DLD1 (cell line): ENCODE results near the gene PRR30.
"Not testable (repeated sequence)": the region's sequence is repeated elsewhere in the genome, so short reads cannot be mapped to it uniquely, and the experiment has no call there.

Experiments
- in situ Hi-C: cut with HindIII; loops from 2 replicates; pipeline ENCODE4 v1.10.0; 2017; ENCODE audit warnings: low sequenced_read_pairs

PRR30 gene

GRCh38 chr2:27130396-27130795 lies 8.8 kb downstream of the PRR30 start:
- in situ Hi-C loops: no loop called here

- in situ Hi-C loops: no loop called here
These were observed 10.3 kb downstream of the PRR30 start for GRCh38 chr2:27128668-27129571.

GRCh38 chr2:27127883-27128667 lies 11.1 kb downstream of the PRR30 start:
- in situ Hi-C loops: no loop called here

- in situ Hi-C loops: no loop called here
These were observed 12.9 kb downstream of the PRR30 start for GRCh38 chr2:27126252-27126710.

- in situ Hi-C loops: no loop called here
These were observed 14.1 kb downstream of the PRR30 start for GRCh38 chr2:27125104-27125503.

- in situ Hi-C loops: no loop called here
These were observed 15.7 kb downstream of the PRR30 start, which contains the start of gene ABHD1 for GRCh38 chr2:27123302-27124150. Gene ABHD1, plus strand, starts transcription at chr2:27123815. Its CDS starts 134 bp downstream, at chr2:27123949.

- in situ Hi-C loops: no loop called here
These were observed 16.4 kb downstream of the PRR30 start for GRCh38 chr2:27122791-27123190.

- in situ Hi-C loops: no loop called here
These were observed 17.3 kb downstream of the PRR30 start for GRCh38 chr2:27121906-27122305.

- in situ Hi-C loops: not testable (repeated sequence)
These were observed 19.9 kb downstream of the PRR30 start for GRCh38 chr2:27119330-27119670.

GRCh38 chr2:27118525-27119329 lies 20.5 kb downstream of the PRR30 start, which contains the start of gene CGREF1:
Gene CGREF1, minus strand, starts transcription at chr2:27119128. Its CDS starts 14,762 bp downstream, at chr2:27104366.
- in situ Hi-C loops: no loop called here

GRCh38 chr2:27117995-27118524 lies 21.1 kb downstream of the PRR30 start:
- in situ Hi-C loops: no loop called here

- in situ Hi-C loops: no loop called here
These were observed 23.7 kb downstream of the PRR30 start for GRCh38 chr2:27115519-27115918.

GRCh38 chr2:27111392-27112078 lies 27.7 kb downstream of the PRR30 start:
- in situ Hi-C loops: not testable (repeated sequence)

- in situ Hi-C loops: not testable (repeated sequence)
These were observed 28.4 kb downstream of the PRR30 start for GRCh38 chr2:27110603-27111352.

GRCh38 chr2:27109083-27109482 lies 30.1 kb downstream of the PRR30 start:
- in situ Hi-C loops: no loop called here

- in situ Hi-C loops: no loop called here
These were observed 31.0 kb downstream of the PRR30 start for GRCh38 chr2:27108221-27108620.

- in situ Hi-C loops: no loop called here
These were observed 33.2 kb downstream of the PRR30 start for GRCh38 chr2:27105981-27106380.

GRCh38 chr2:27102329-27102728 lies 36.9 kb downstream of the PRR30 start:
- in situ Hi-C loops: no loop called here
